Fibroblast of lung (primary cell): Measurements from ENCODE around the gene A3GALT2. TPM values are rescaled to one million over a fixed set of nuclear protein-coding genes. Genes with fewer than 3 reads are reported as not detected.

ENCODE experiments used
- DNase-seq, 2 donors: peaks; one replicate each; pipeline versions ENCODE4 v3.0.0 to v3.0.0-alpha.2; 2010; ENCODE audit warnings: low read depth in 2 of 2
- H2AFZ ChIP-seq: 2 replicates; pipeline ENCODE4 v1.5.1; 2012; ENCODE audit warnings: low read length, control low read depth, inconsistent platforms
- H3K27ac ChIP-seq: 2 replicates; pipeline ENCODE4 v1.5.1; 2011; ENCODE audit warnings: low read length, control low read depth; ENCODE audit not compliant: insufficient read depth
- H3K27me3 ChIP-seq: 2 replicates; pipeline ENCODE4 v1.5.1; 2011; ENCODE audit warnings: mild to moderate bottlenecking, low read length; ENCODE audit not compliant: control insufficient read depth, insufficient read depth
- H3K36me3 ChIP-seq: 2 replicates; pipeline ENCODE4 v1.5.1; 2011; ENCODE audit warnings: low read length; ENCODE audit not compliant: control insufficient read depth, insufficient read depth
- H3K4me1 ChIP-seq: 2 replicates; pipeline ENCODE4 v1.5.1; 2011; ENCODE audit warnings: low read length; ENCODE audit not compliant: control insufficient read depth, insufficient read depth; ENCODE audit errors: extremely low read depth
- H3K4me2 ChIP-seq: 2 replicates; pipeline ENCODE4 v1.5.1; 2011; ENCODE audit warnings: low read length, control low read depth; ENCODE audit not compliant: insufficient read depth; ENCODE audit errors: extremely low read depth
- H3K4me3 ChIP-seq, 4 experiments: fragments of 200-600 bp in 1 of 4; sonication (generic) in 1 of 4; replicated peaks in 1 of 4; 2 replicates each; pipeline ENCODE4 v1.5.1; 2011 to 2016; ENCODE audit warnings: low read length in 4 of 4, low read depth in 3 of 4, mild to moderate bottlenecking in 3 of 4, control low read depth in 2 of 4, inconsistent platforms in 1 of 4, mixed read lengths in 1 of 4; ENCODE audit not compliant: insufficient read depth in 1 of 4; ENCODE audit errors: control extremely low read depth in 1 of 4
- H3K79me2 ChIP-seq: 2 replicates; pipeline ENCODE4 v1.5.1; 2012; ENCODE audit warnings: mild to moderate bottlenecking, low read length, inconsistent platforms; ENCODE audit not compliant: control insufficient read depth, insufficient read depth
- H3K9ac ChIP-seq: 2 replicates; pipeline ENCODE4 v1.5.1; 2011; ENCODE audit warnings: mild to moderate bottlenecking, low read length, control low read depth; ENCODE audit not compliant: insufficient read depth
- H3K9me3 ChIP-seq: 2 replicates; pipeline ENCODE4 v1.5.1; 2012; ENCODE audit warnings: low read depth, low read length; ENCODE audit not compliant: control insufficient read depth, insufficient read depth
- H4K20me1 ChIP-seq: 2 replicates; pipeline ENCODE4 v1.5.1; 2011; ENCODE audit warnings: low read length; ENCODE audit not compliant: control insufficient read depth, insufficient read depth; ENCODE audit errors: extremely low read depth
- CTCF ChIP-seq, 2 donors: IDR thresholded peaks in 1 of 2; conservative IDR thresholded peaks in 1 of 2; 1 replicate in 1 of 2; 2 replicates in 1 of 2; pipeline ENCODE4 v1.5.1; 2011 to 2012; ENCODE audit warnings: low read length in 2 of 2, control low read depth in 1 of 2, inconsistent platforms in 1 of 2, low read depth in 1 of 2, mild to moderate bottlenecking in 1 of 2
- EZH2 ChIP-seq: IDR thresholded peaks from 2 replicates; pipeline ENCODE4 v1.5.1; 2012; ENCODE audit warnings: low read length, control low read depth, mild to moderate bottlenecking; ENCODE audit errors: missing control alignments
- polyA plus RNA-seq, 2 donors: library from polyadenylated mRNA; depleted of rRNA in 1 of 2; stranded (reverse) in 1 of 2; unstranded in 1 of 2; fragments of >200 nt; gene quantifications; 2 replicates each; pipeline ENCODE4 v1.2.1, GENCODE V29; 2011 to 2012; ENCODE audit warnings: missing spikeins in 1 of 2
- total RNA-seq: library from RNA; depleted of rRNA; stranded (reverse); fragments of >200 nt; gene quantifications from 2 replicates; pipeline ENCODE4 v1.2.1, GENCODE V29; 2014

A3GALT2 gene
- total and polyA plus RNA-seq, 2 donors (not counting 1 experiment from before 2014, with no cell fraction given) = not detected

- Histone ChIP-seq H4K20me1 (no peaks in the 10 kb centered on the region), H3K4me1 (peaks cover 31% of the 10 kb centered on the region), H3K9me3 (no peaks in the 10 kb centered on the region), H3K27me3 (no peaks in the 10 kb centered on the region), H3K79me2 (peaks cover 65% of the 10 kb centered on the region), H3K4me2 (peak overlapping the region; percentile 98), H2AFZ (no peak overlapping the region), H3K36me3 (no peaks in the 10 kb centered on the region), H3K27ac (peak overlapping the region; percentile 89), H3K9ac (peak overlapping the region; percentile 84), H3K4me3 (peak overlapping the region; percentile 53 to 96 (median 84))
- TF ChIP-seq EZH2 = no peak
- no peak for TF ChIP-seq CTCF (conservative IDR thresholded peaks at IDR 0.05 in 1 of 2, IDR thresholded peaks at IDR 0.05 in 1 of 2; ENCODE audit: low read depth in 1 of 2, low read length in 2 of 2)
- peak; percentile 39 to 78 for DNase-seq
These were observed 27.3 kb upstream of the A3GALT2 start for GRCh38 chr1:33348194-33348593.

DNA sequence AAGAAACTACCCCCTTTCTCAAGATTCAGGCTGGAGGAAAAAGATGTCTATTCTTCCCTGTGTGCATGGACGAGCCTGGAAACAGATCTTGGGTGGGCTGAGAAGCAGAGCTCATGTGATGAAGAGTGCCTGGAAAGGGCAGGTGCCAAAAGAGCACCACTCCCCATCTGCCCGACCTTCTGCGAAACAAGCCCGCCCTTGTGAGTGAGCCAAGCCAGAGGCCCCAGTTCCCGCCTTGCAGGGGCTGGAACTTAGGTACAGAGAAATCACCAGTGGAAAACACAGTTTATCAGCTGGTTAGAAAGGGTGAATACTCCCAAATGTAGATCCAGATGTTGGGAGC, 26.7 kb upstream of the A3GALT2 start:
- peak; percentile 43 to 71 for DNase-seq
- H3K4me1 ChIP-seq = peaks cover 35% of the 10 kb centered on the region

DNA sequence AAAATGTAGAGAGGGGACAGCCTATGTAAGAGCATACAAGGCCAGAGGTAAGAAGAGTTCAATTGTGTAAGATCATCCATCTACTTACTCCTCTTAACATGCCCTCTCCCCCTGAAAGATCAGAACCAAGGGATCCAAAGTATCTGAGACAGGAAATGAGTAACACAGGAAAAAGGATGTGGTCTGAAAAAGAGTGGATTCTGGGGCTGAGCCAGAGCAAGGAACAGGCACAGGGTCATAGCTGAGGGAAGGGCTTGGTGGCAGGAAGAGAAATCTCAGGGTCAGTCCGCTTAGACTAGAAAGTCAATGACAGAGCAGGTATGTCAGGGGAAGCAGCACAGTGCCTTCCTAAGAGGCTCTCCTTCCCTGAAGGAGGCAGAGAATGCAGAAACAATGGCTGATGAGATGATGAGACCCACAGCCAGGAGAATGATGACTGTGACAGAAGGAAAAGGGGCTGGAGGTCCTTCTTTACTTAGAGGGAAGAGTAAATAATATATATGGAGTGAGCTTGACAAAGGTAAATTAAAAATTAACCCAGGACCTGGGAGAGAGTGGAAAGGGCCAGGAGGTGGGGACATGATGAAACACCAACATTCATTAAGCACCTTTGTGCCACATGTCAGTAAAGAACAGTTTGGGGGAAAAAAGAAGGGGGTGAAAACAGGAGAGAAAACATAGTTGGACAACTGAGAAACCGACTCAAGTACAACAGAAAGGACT, 26.2 kb upstream of the A3GALT2 start:
- Histone ChIP-seq H3K36me3 (no peaks in the 10 kb centered on the region), H3K27ac (peak overlapping the region; percentile 89), H3K4me1 (peaks cover 39% of the 10 kb centered on the region), H4K20me1 (no peaks in the 10 kb centered on the region), H3K4me2 (peak overlapping the region; percentile 98), H3K79me2 (peaks cover 75% of the 10 kb centered on the region), H2AFZ (no peak overlapping the region), H3K27me3 (no peaks in the 10 kb centered on the region), H3K9me3 (no peaks in the 10 kb centered on the region), H3K4me3 (peak overlapping the region; percentile 53 to 96 (median 84)), H3K9ac (peak overlapping the region; percentile 84)
- DNase-seq = peak; percentile 92 to 94
- TF ChIP-seq CTCF (conservative IDR thresholded peaks at IDR 0.05 in 1 of 2, IDR thresholded peaks at IDR 0.05 in 1 of 2; ENCODE audit: low read depth in 1 of 2, low read length in 2 of 2) (no peak), EZH2 (no peak)

More for the DNA sequence above, 26.7 kb upstream of the A3GALT2 start:
- Histone ChIP-seq H3K9me3 (no peaks in the 10 kb centered on the region), H4K20me1 (no peaks in the 10 kb centered on the region), H3K4me2 (peak overlapping the region; percentile 98), H2AFZ (no peak overlapping the region), H3K36me3 (no peaks in the 10 kb centered on the region), H3K4me3 (peak overlapping the region; percentile 53 to 96 (median 84)), H3K79me2 (peaks cover 71% of the 10 kb centered on the region), H3K27me3 (no peaks in the 10 kb centered on the region), H3K27ac (peak overlapping the region; percentile 89), H3K9ac (peak overlapping the region; percentile 84)
- TF ChIP-seq CTCF (conservative IDR thresholded peaks at IDR 0.05 in 1 of 2, IDR thresholded peaks at IDR 0.05 in 1 of 2; ENCODE audit: low read depth in 1 of 2, low read length in 2 of 2) (no peak), EZH2 (no peak)
